H1 (cell line): Measurements from ENCODE around the gene STX11. TPM values are rescaled to one million over a fixed set of nuclear protein-coding genes. Genes with fewer than 3 reads are reported as not detected.

ENCODE experiments used
- CTCF ChIA-PET: fragments of 300-600 bp; sonication (Branson Sonifier 250); formaldehyde crosslinking; loops from one replicate; lab custom pipeline; 2021; ENCODE audit not compliant: partially characterized antibody; lab: Charles Lee
- POLR2A ChIA-PET: fragments of 300-600 bp; sonication (Branson Sonifier 250); formaldehyde crosslinking; loops from one replicate; lab custom pipeline; 2021; ENCODE audit warnings: inconsistent platforms; ENCODE audit not compliant: partially characterized antibody; lab: Charles Lee
- DNase-seq, 2 experiments: peaks; one replicate each; pipeline versions ENCODE4 v3.0.0 to v3.0.0-alpha.2; 2010 to 2022; ENCODE audit warnings: low spot score in 2 of 2, low read depth in 1 of 2, mixed read lengths in 1 of 2
- FAIRE-seq: peaks from 2 replicates; lab custom pipeline; 2011; peaks lifted over from hg19 to GRCh38; lab: Jason Lieb, UNC
- H2AFZ ChIP-seq: 2 replicates; pipeline ENCODE4 v1.8.1; 2012; ENCODE audit warnings: low read length, inconsistent platforms
- H2AK5ac ChIP-seq: 2 replicates; pipeline ENCODE4 v1.6.1; 2013; ENCODE audit warnings: low read depth, low read length
- H2BK120ac ChIP-seq: replicated peaks from 2 replicates; pipeline ENCODE3; 2013; ENCODE audit warnings: low read depth, low read length, inconsistent platforms
- H2BK12ac ChIP-seq: 2 replicates; pipeline ENCODE4 v1.6.1; 2013; ENCODE audit warnings: low read depth, low read length
- H2BK15ac ChIP-seq: 2 replicates; pipeline ENCODE4 v1.6.1; 2013; ENCODE audit warnings: low read length
- H2BK20ac ChIP-seq: 2 replicates; pipeline ENCODE4 v1.6.1; 2013; ENCODE audit warnings: low read length
- H2BK5ac ChIP-seq: 2 replicates; pipeline ENCODE4 v1.6.1; 2013; ENCODE audit warnings: low read depth, low read length
- H3K14ac ChIP-seq: 2 replicates; pipeline ENCODE4 v1.6.1; 2013; ENCODE audit warnings: inconsistent platforms; ENCODE audit not compliant: insufficient read length
- H3K18ac ChIP-seq: 2 replicates; pipeline ENCODE4 v1.6.1; 2013; ENCODE audit warnings: low read length; ENCODE audit errors: extremely low read depth
- H3K23ac ChIP-seq: 2 replicates; pipeline ENCODE4 v1.6.1; 2013; ENCODE audit warnings: inconsistent platforms; ENCODE audit not compliant: insufficient read length
- H3K23me2 ChIP-seq: 2 replicates; pipeline ENCODE4 v1.6.1; 2013; ENCODE audit warnings: low read depth, low read length
- H3K27ac ChIP-seq: 2 replicates; pipeline ENCODE4 v1.6.1; 2011; ENCODE audit warnings: low read depth, low read length, inconsistent platforms
- H3K27me3 ChIP-seq, 4 experiments: replicated peaks in 1 of 4; 1 replicate in 1 of 4; 2 replicates in 3 of 4; pipeline versions ENCODE4 v1.6.1 to v1.8.1; 2011 to 2013; ENCODE audit warnings: low read length in 3 of 4, mild to moderate bottlenecking in 3 of 4, inconsistent platforms in 2 of 4, mixed read lengths in 2 of 4, moderate library complexity in 1 of 4; ENCODE audit not compliant: control insufficient read depth in 3 of 4, insufficient read depth in 3 of 4; ENCODE audit errors: extremely low read depth in 1 of 4
- H3K36me3 ChIP-seq, 4 experiments: 2 replicates each; pipeline versions ENCODE4 v1.6.1 to v1.8.1; 2011 to 2013; ENCODE audit warnings: mild to moderate bottlenecking in 4 of 4, low read length in 3 of 4, moderate library complexity in 2 of 4, control low read depth in 1 of 4, inconsistent platforms in 1 of 4; ENCODE audit not compliant: insufficient read depth in 4 of 4, control insufficient read depth in 2 of 4
- H3K4ac ChIP-seq: replicated peaks from 2 replicates; pipeline ENCODE3; 2013; ENCODE audit warnings: low read length, low read depth, mixed read lengths, inconsistent platforms; ENCODE audit not compliant: insufficient read length
- H3K4me1 ChIP-seq, 4 experiments: replicated peaks in 1 of 4; 1 replicate in 1 of 4; 2 replicates in 3 of 4; pipeline versions ENCODE4 v1.6.1 to v1.8.1; 2011 to 2013; ENCODE audit warnings: low read length in 3 of 4, inconsistent platforms in 2 of 4, mixed read lengths in 1 of 4; ENCODE audit not compliant: insufficient read depth in 4 of 4, control insufficient read depth in 3 of 4
- H3K4me2 ChIP-seq, 2 experiments: 2 replicates each; pipeline versions ENCODE4 v1.6.1 to v1.8.1; 2011 to 2013; ENCODE audit warnings: low read depth in 2 of 2, low read length in 2 of 2, control low read depth in 1 of 2, inconsistent platforms in 1 of 2, mild to moderate bottlenecking in 1 of 2; ENCODE audit not compliant: insufficient read depth in 1 of 2
- H3K4me3 ChIP-seq, 4 experiments: fragments of 200-600, 300-600 bp in 1 of 4; sonication (generic), shearing (Covaris generic), sonication (Bioruptor Twin) in 1 of 4; 2 replicates each; pipeline versions ENCODE4 v1.5.1 to v1.8.1; 2011 to 2016; ENCODE audit warnings: low read length in 4 of 4, low read depth in 3 of 4, control low read depth in 2 of 4, inconsistent platforms in 2 of 4, mild to moderate bottlenecking in 2 of 4, mixed read lengths in 1 of 4, moderate library complexity in 1 of 4; ENCODE audit not compliant: insufficient read depth in 2 of 4; ENCODE audit errors: extremely low read depth in 1 of 4
- H3K56ac ChIP-seq: replicated peaks from 2 replicates; pipeline ENCODE3; 2013; ENCODE audit warnings: low read depth, mild to moderate bottlenecking, mixed read lengths, low read length, inconsistent platforms; ENCODE audit not compliant: insufficient read length
- H3K79me1 ChIP-seq: 2 replicates; pipeline ENCODE4 v1.6.1; 2013; ENCODE audit warnings: low read depth, low read length, control low read depth
- H3K79me2 ChIP-seq, 2 experiments: 2 replicates each; pipeline versions ENCODE4 v1.6.1 to v1.8.1; 2012 to 2013; ENCODE audit warnings: low read length in 2 of 2, mild to moderate bottlenecking in 2 of 2, inconsistent platforms in 1 of 2; ENCODE audit not compliant: insufficient read depth in 2 of 2, control insufficient read depth in 1 of 2
- H3K9ac ChIP-seq, 4 experiments: replicated peaks in 1 of 4; 1 replicate in 1 of 4; 2 replicates in 3 of 4; pipeline versions ENCODE4 v1.6.1 to v1.8.1; 2011 to 2013; ENCODE audit warnings: low read depth in 3 of 4, low read length in 3 of 4, control low read depth in 2 of 4, mild to moderate bottlenecking in 2 of 4, moderate library complexity in 2 of 4, inconsistent platforms in 1 of 4; ENCODE audit errors: extremely low read depth in 1 of 4
- H3K9me3 ChIP-seq, 2 experiments: 2 replicates each; pipeline versions ENCODE4 v1.6.1 to v1.8.1; 2012 to 2013; ENCODE audit warnings: mild to moderate bottlenecking in 2 of 2, moderate library complexity in 2 of 2, control low read depth in 1 of 2, inconsistent platforms in 1 of 2, low read depth in 1 of 2, low read length in 1 of 2, mixed read lengths in 1 of 2; ENCODE audit not compliant: insufficient read depth in 2 of 2
- H4K20me1 ChIP-seq, 2 experiments: replicated peaks in 1 of 2; 2 replicates each; pipeline versions ENCODE3 to v1.8.1; 2011 to 2013; ENCODE audit warnings: inconsistent platforms in 2 of 2, low read length in 2 of 2, mild to moderate bottlenecking in 1 of 2; ENCODE audit not compliant: insufficient read depth in 2 of 2, control insufficient read depth in 1 of 2
- H4K5ac ChIP-seq: 2 replicates; pipeline ENCODE4 v1.6.1; 2013; ENCODE audit warnings: low read length, low read depth, mixed read lengths, inconsistent platforms; ENCODE audit not compliant: insufficient read length
- H4K8ac ChIP-seq: 2 replicates; pipeline ENCODE4 v1.8.0; 2013; ENCODE audit warnings: mild to moderate bottlenecking, moderate library complexity, low read length, inconsistent platforms; ENCODE audit not compliant: insufficient read depth; ENCODE audit errors: extremely low read depth
- H4K91ac ChIP-seq: replicated peaks from 2 replicates; pipeline ENCODE3; 2013; ENCODE audit warnings: low read length, mixed read lengths, inconsistent platforms; ENCODE audit not compliant: insufficient read length
- CHD2 ChIP-seq: IDR thresholded peaks from 2 replicates; pipeline ENCODE4 v1.6.1; 2012; ENCODE audit warnings: low read length, improper control_type of control experiment
- CTCF ChIP-seq, 3 experiments: IDR thresholded peaks; 1 replicate in 2 of 3; 2 replicates in 1 of 3; pipeline versions ENCODE4 v1.5.1 to v1.6.1; 2011; ENCODE audit warnings: low read length in 3 of 3, mild to moderate bottlenecking in 3 of 3, inconsistent platforms in 2 of 3, low read depth in 1 of 3, moderate library complexity in 1 of 3; ENCODE audit not compliant: insufficient read depth in 1 of 3; ENCODE audit errors: control extremely low read depth in 1 of 3
- NANOG ChIP-seq: IDR thresholded peaks from 2 replicates; pipeline ENCODE4 v1.6.1; 2011; ENCODE audit warnings: low read length, low read depth, mild to moderate bottlenecking, inconsistent platforms; ENCODE audit not compliant: insufficient read depth, poor library complexity, severe bottlenecking
- USF2 ChIP-seq: IDR thresholded peaks from 2 replicates; pipeline ENCODE4 v1.6.1; 2011; ENCODE audit warnings: low read length, improper control_type of control experiment
- YY1 ChIP-seq: IDR thresholded peaks from 2 replicates; pipeline ENCODE4 v1.6.1; 2011; ENCODE audit warnings: low read depth, mild to moderate bottlenecking, low read length
- ZNF274 ChIP-seq: IDR thresholded peaks from 2 replicates; pipeline ENCODE4 v1.7.0; 2012; ENCODE audit warnings: low read length, borderline replicate concordance; ENCODE audit errors: extremely low read depth
- WGBS, 2 experiments: shearing (Covaris generic) in 1 of 2; methylation state at CpG; one replicate each; pipeline versions ENCODE4 v1.1.6 to v1.1.7; 2013 to 2015; ENCODE audit warnings: low lambda C conversion rate in 2 of 2, mixed read lengths in 2 of 2, inconsistent platforms in 1 of 2, low coverage in 1 of 2, missing lambda C conversion rate in 1 of 2; ENCODE audit not compliant: insufficient replicate concordance in 2 of 2, insufficient coverage in 1 of 2, insufficient read length in 1 of 2; ENCODE audit errors: extremely low coverage in 1 of 2, missing lambda C conversion rate in 1 of 2; 5-methylcytosine and 5-hydroxymethylcytosine counted together
- polyA plus RNA-seq, 7 experiments: library from polyadenylated mRNA; depleted of rRNA in 3 of 7; stranded (reverse) in 5 of 7; unstranded in 2 of 7; fragments of >200 nt in 5 of 7; fragments of 200-250 nt in 2 of 7; gene quantifications; 1 replicate in 5 of 7; 2 replicates in 1 of 7; 4 replicates in 1 of 7; pipeline versions ENCODE4 v1.2.1 to v1.2.3, GENCODE V29; 2011 to 2013; ENCODE audit warnings: missing spikeins in 2 of 7, mixed read lengths in 2 of 7
- total RNA-seq: library from RNA; stranded (reverse); fragmentation: NEBNext Ultra II Directional; extraction: Animal tissue kit (Norgen Biotek cat#: 25700); gene quantifications from 2 replicates; pipeline ENCODE4 v1.2.1, GENCODE V29; 2021

Gene STX11
- total and polyA plus RNA-seq, 2 of the 8 experiments (the other 6 are each of a cell fraction or from before 2014, with no cell fraction given) = 0.15 to 0.34 TPM

GRCh38 chr6:144190593-144190992 is 40.3 kb downstream of the STX11 start:
- H4K8ac ChIP-seq = no peak overlapping the region
- no peak overlapping the region for H3K4me2 ChIP-seq
- no peaks in the 10 kb centered on the region for H3K36me3 ChIP-seq
- POLR2A ChIA-PET = no interaction called here
- CTCF ChIA-PET = interaction anchor here (1.3 kb wide), 1 partner anchor 18 kb away, joined by 3 read pairs; no protein-coding TSS in a partner anchor
- no peak overlapping the region for H2AFZ ChIP-seq
- H3K79me2 ChIP-seq = no peaks in the 10 kb centered on the region
- H4K91ac ChIP-seq = no peak overlapping the region
- no peaks in the 10 kb centered on the region for H3K4me1 ChIP-seq
- no peak overlapping the region for H2BK20ac ChIP-seq
- H2AK5ac ChIP-seq = no peak overlapping the region
- no peak overlapping the region for H3K4me3 ChIP-seq
- no peak overlapping the region for H3K14ac ChIP-seq
- no peak overlapping the region for H3K4ac ChIP-seq
- no peak overlapping the region for H3K18ac ChIP-seq
- no peak for TF ChIP-seq USF2
- TF ChIP-seq CTCF (IDR thresholded peaks at IDR 0.05; ENCODE audit: control extremely low read depth in 1 of 3, insufficient read depth in 1 of 3, low read depth in 1 of 3, low read length in 3 of 3) = no peak
- no peak for TF ChIP-seq CHD2
- TF ChIP-seq NANOG = no peak
- TF ChIP-seq YY1 = no peak
- TF ChIP-seq ZNF274 = no peak
- no peaks in the 10 kb centered on the region for H3K27me3 ChIP-seq
- no peaks in the 10 kb centered on the region for H3K9me3 ChIP-seq
- H3K9ac ChIP-seq = no peak overlapping the region
- H2BK15ac ChIP-seq = no peak overlapping the region
- H2BK120ac ChIP-seq = no peak overlapping the region
- WGBS, 2 experiments = 85% methylated on average over 2 of the region's 2 CpGs; no CpG with 5 or more reads in 1 of the 2 experiments
- no peak overlapping the region for H3K23ac ChIP-seq
- H2BK5ac ChIP-seq = no peak overlapping the region
- no peaks in the 10 kb centered on the region; the same call in 1 of the 2 replicates for H3K23me2 ChIP-seq
- no peaks in the 10 kb centered on the region for H3K79me1 ChIP-seq
- no peak overlapping the region for H4K5ac ChIP-seq
- no peak overlapping the region for H3K56ac ChIP-seq
- H2BK12ac ChIP-seq = no peak overlapping the region
- no peaks in the 10 kb centered on the region for H4K20me1 ChIP-seq
- H3K27ac ChIP-seq = no peak overlapping the region
- DNase-seq (no peak), FAIRE-seq (no peak)
